Measurements from ENCODE around the gene FLVCR2.

DNA sequence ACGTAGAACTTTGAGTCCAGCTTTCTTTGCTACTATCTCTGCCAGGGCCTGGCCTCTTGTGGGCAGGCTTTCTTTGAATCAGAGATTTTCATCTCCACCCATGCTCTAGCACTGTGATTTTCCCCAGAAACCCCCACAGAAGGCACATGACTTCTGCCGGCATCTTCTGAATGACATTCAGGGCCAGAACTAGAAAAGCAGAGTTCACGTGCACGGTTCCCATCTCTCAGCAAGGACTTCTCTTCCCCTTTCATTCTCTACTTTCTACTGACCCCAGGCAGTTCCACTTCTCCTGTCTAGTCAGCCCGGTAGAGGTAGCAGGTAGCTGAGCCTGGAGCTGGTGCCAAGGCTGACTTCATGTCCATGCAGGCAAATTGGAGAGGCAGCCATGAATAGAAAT is 29.3 kb upstream of the FLVCR2 start:
- TF ChIP-seq, protein P1, sequence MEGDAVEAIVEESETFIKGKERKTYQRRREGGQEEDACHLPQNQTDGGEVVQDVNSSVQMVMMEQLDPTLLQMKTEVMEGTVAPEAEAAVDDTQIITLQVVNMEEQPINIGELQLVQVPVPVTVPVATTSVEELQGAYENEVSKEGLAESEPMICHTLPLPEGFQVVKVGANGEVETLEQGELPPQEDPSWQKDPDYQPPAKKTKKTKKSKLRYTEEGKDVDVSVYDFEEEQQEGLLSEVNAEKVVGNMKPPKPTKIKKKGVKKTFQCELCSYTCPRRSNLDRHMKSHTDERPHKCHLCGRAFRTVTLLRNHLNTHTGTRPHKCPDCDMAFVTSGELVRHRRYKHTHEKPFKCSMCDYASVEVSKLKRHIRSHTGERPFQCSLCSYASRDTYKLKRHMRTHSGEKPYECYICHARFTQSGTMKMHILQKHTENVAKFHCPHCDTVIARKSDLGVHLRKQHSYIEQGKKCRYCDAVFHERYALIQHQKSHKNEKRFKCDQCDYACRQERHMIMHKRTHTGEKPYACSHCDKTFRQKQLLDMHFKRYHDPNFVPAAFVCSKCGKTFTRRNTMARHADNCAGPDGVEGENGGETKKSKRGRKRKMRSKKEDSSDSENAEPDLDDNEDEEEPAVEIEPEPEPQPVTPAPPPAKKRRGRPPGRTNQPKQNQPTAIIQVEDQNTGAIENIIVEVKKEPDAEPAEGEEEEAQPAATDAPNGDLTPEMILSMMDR (conservative IDR thresholded peaks at IDR 0.05; ENCODE audit: low read depth, low read length): no peak
- TF ChIP-seq EZH2 (IDR thresholded peaks at IDR 0.05; ENCODE audit: low read length, unreplicated experiment) (no peak), EZH2phosphoT487 (IDR thresholded peaks at IDR 0.05; ENCODE audit: borderline replicate concordance, low read length) (no peak)

All from PC-3 (cell line).